Hepatocyte (in vitro differentiated cells): ENCODE measurements around the gene QSOX2. TPM values are rescaled to one million over a fixed set of nuclear protein-coding genes. Genes with fewer than 3 reads are reported as not detected.

Experiments
- DNase-seq: peaks from one replicate; pipeline ENCODE4 v3.0.0-alpha.2; 2016; ENCODE audit warnings: low spot score
- H2AFZ ChIP-seq: fragments of 200-600 bp; sonication (generic); 2 replicates; pipeline ENCODE4 v1.6.0; 2016; ENCODE audit warnings: antibody characterized with exemption, mild to moderate bottlenecking
- H3K27ac ChIP-seq: fragments of 200-600 bp; sonication (generic); 2 replicates; pipeline ENCODE4 v1.5.1; 2016; ENCODE audit warnings: mild to moderate bottlenecking
- H3K27me3 ChIP-seq: fragments of 200-600 bp; sonication (generic); 2 replicates; pipeline ENCODE4 v1.6.1; 2016
- H3K36me3 ChIP-seq: fragments of 200-600 bp; sonication (generic); replicated peaks from 2 replicates; pipeline ENCODE4 v1.5.1; 2016; ENCODE audit warnings: low read depth; ENCODE audit not compliant: insufficient read depth
- H3K4me1 ChIP-seq: fragments of 200-600 bp; sonication (generic); 2 replicates; pipeline ENCODE4 v1.5.1; 2016; ENCODE audit warnings: mild to moderate bottlenecking, moderate library complexity; ENCODE audit not compliant: insufficient read depth
- H3K4me2 ChIP-seq: fragments of 200-600 bp; sonication (generic); 2 replicates; pipeline ENCODE4 v1.6.0; 2016
- H3K4me3 ChIP-seq: fragments of 200-600 bp; sonication (generic); 2 replicates; pipeline ENCODE4 v1.5.1; 2016; ENCODE audit warnings: mild to moderate bottlenecking
- H3K79me2 ChIP-seq: fragments of 200-600 bp; sonication (generic); 2 replicates; pipeline ENCODE4 v1.6.0; 2017; ENCODE audit warnings: mild to moderate bottlenecking
- H3K9me2 ChIP-seq: fragments of 200-600 bp; sonication (generic); replicated peaks from 2 replicates; pipeline ENCODE4 v1.6.0; 2017; ENCODE audit warnings: mild to moderate bottlenecking; ENCODE audit not compliant: insufficient read depth
- H3K9me3 ChIP-seq: fragments of 200-600 bp; sonication (generic); 2 replicates; pipeline ENCODE4 v1.5.1; 2016; ENCODE audit warnings: low read depth, mild to moderate bottlenecking
- H4K20me1 ChIP-seq: fragments of 200-600 bp; sonication (generic); 2 replicates; pipeline ENCODE4 v1.6.0; 2016; ENCODE audit warnings: mild to moderate bottlenecking; ENCODE audit not compliant: insufficient read depth, poor library complexity, severe bottlenecking
- EZH2 ChIP-seq: fragments of 200-600 bp; sonication (generic); IDR thresholded peaks from 2 replicates; pipeline ENCODE4 v1.6.1; 2016; ENCODE audit warnings: antibody characterized with exemption, mild to moderate bottlenecking, borderline replicate concordance
- EZH2phosphoT487 ChIP-seq: fragments of 200-600 bp; sonication (generic); IDR thresholded peaks from one replicate; pipeline ENCODE4 v1.6.1; 2018; ENCODE audit warnings: antibody characterized with exemption, mild to moderate bottlenecking, low read depth, moderate library complexity; ENCODE audit not compliant: unreplicated experiment, severe bottlenecking
- WGBS: methylation state at CpG from one replicate; pipeline ENCODE4 v1.1.6; 2016; ENCODE audit warnings: low lambda C conversion rate; ENCODE audit errors: missing lambda C conversion rate; 5-methylcytosine and 5-hydroxymethylcytosine counted together
- polyA plus RNA-seq: library from polyadenylated mRNA; unstranded; fragments of >200 nt; fragmentation: Nextera tagmentation; extraction: Ambion mirVana; gene quantifications from 2 replicates; pipeline ENCODE4 v1.2.1, GENCODE V29; 2016
- total RNA-seq: library from RNA; depleted of rRNA; stranded (reverse); fragments of >200 nt; gene quantifications from 2 replicates; pipeline ENCODE4 v1.2.3, GENCODE V29; 2014
- TF ChIP-seq, protein P1 (sequence below): fragments of 200-600 bp; sonication (generic); IDR thresholded peaks from 2 replicates; pipeline ENCODE4 v1.5.1; 2016; ENCODE audit warnings: antibody characterized with exemption, mild to moderate bottlenecking; ENCODE audit not compliant: poor library complexity

The QSOX2 gene
- total and polyA plus RNA-seq, 2 experiments from 2014 or later: 3.3 to 11.0 TPM

- Histone ChIP-seq H3K9me2 (no peaks in the 10 kb centered on the region), H3K27ac (no peak overlapping the region), H3K9me3 (no peaks in the 10 kb centered on the region), H3K79me2 (no peaks in the 10 kb centered on the region), H3K4me2 (no peak overlapping the region), H3K4me3 (no peak overlapping the region), H3K4me1 (no peaks in the 10 kb centered on the region), H3K27me3 (no peaks in the 10 kb centered on the region), H4K20me1 (no peaks in the 10 kb centered on the region), H3K36me3 (no peaks in the 10 kb centered on the region), H2AFZ (no peak overlapping the region)
- DNase-seq: no peak
- WGBS: 87% methylated on average over 28 of the region's 28 CpGs
- TF ChIP-seq EZH2phosphoT487 (no peak), EZH2 (no peak)
- TF ChIP-seq, protein P1, sequence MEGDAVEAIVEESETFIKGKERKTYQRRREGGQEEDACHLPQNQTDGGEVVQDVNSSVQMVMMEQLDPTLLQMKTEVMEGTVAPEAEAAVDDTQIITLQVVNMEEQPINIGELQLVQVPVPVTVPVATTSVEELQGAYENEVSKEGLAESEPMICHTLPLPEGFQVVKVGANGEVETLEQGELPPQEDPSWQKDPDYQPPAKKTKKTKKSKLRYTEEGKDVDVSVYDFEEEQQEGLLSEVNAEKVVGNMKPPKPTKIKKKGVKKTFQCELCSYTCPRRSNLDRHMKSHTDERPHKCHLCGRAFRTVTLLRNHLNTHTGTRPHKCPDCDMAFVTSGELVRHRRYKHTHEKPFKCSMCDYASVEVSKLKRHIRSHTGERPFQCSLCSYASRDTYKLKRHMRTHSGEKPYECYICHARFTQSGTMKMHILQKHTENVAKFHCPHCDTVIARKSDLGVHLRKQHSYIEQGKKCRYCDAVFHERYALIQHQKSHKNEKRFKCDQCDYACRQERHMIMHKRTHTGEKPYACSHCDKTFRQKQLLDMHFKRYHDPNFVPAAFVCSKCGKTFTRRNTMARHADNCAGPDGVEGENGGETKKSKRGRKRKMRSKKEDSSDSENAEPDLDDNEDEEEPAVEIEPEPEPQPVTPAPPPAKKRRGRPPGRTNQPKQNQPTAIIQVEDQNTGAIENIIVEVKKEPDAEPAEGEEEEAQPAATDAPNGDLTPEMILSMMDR: no peak
These were observed 16.2 kb upstream of the QSOX2 start for GRCh38 chr9:136261686-136262430.

DNA sequence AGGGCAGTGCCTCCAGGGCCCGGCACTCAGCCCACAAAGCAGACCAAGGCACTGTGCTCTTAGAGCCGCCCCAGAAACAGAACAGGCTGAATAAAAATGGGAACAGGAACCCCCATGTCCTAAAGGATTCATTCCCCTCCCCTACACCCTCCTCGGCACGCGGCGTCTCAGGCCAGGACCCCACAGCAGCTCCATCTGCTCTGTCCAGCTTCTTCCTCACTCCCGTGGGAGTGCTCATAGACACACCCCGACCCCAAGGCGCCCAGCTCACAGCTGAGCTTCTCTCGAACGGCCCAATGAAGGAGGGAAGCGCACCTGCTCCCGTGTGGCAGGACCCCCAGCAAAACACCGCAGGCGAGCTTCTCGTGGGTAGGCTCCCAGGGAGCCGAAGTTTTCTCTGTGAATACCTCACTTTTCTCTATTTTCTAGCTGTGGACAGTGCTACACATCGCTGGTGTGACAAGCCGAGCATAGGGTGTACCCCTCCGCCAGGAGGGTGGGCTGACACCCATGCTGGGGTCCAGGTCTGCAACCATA lies 15.4 kb upstream of the QSOX2 start:
- H3K36me3 ChIP-seq: no peaks in the 10 kb centered on the region
- TF ChIP-seq, protein P1: no peak
- TF ChIP-seq EZH2 (no peak), EZH2phosphoT487 (no peak)
- no peaks in the 10 kb centered on the region for H3K9me3 ChIP-seq
- no peaks in the 10 kb centered on the region for H3K9me2 ChIP-seq
- no peaks in the 10 kb centered on the region for H3K27me3 ChIP-seq
- 90% methylated on average over 20 of the region's 20 CpGs for WGBS
- H3K79me2 ChIP-seq: no peaks in the 10 kb centered on the region
- DNase-seq: no peak
- H4K20me1 ChIP-seq: no peaks in the 10 kb centered on the region
- H3K4me1 ChIP-seq: no peaks in the 10 kb centered on the region
- no peak overlapping the region for H3K4me3 ChIP-seq
- H3K27ac ChIP-seq: no peak overlapping the region
- H3K4me2 ChIP-seq: no peak overlapping the region
- no peak overlapping the region for H2AFZ ChIP-seq

DNA sequence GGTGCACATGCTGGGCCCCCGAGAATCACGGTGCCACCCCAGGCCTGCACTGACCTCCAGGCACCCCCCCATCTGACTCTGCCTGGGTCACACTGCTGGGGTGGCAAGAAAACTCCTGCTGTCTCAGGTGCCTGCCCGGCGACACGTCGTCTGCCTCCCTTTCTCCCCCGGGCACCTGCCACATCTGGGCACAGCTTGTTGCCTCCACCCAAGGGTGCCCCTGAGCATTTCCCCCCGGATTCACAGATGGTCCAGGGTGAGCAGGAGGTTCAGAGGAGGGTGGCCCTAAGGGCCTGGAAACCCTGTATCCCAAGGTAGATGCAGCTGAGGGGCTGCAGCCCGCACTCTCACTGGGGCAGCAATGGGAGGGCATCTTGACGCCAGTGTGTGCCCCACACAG lies 14.9 kb upstream of the QSOX2 start:
- H3K9me2 ChIP-seq: no peaks in the 10 kb centered on the region
- no peak overlapping the region for H3K27ac ChIP-seq
- DNase-seq: no peak
- no peaks in the 10 kb centered on the region for H3K36me3 ChIP-seq
- no peaks in the 10 kb centered on the region for H3K4me1 ChIP-seq
- no peak overlapping the region for H3K4me3 ChIP-seq
- H2AFZ ChIP-seq: no peak overlapping the region
- H3K79me2 ChIP-seq: no peaks in the 10 kb centered on the region
- no peaks in the 10 kb centered on the region for H4K20me1 ChIP-seq
- no peaks in the 10 kb centered on the region for H3K27me3 ChIP-seq
- no peak overlapping the region for H3K4me2 ChIP-seq
- no peaks in the 10 kb centered on the region for H3K9me3 ChIP-seq
- TF ChIP-seq EZH2phosphoT487 (no peak), EZH2 (no peak)
- TF ChIP-seq, protein P1: no peak
- 90% methylated on average over 10 of the region's 10 CpGs for WGBS
